Erythroblast (primary cell): Measurements from ENCODE around the gene SDR42E1.

Experiments
- GATA1 ChIP-seq: IDR thresholded peaks from 2 replicates; pipeline ENCODE4 v1.6.1; 2011; ENCODE audit warnings: low read depth, mild to moderate bottlenecking, control low read depth, low read length, moderate library complexity
- POLR2A ChIP-seq: IDR thresholded peaks from 2 replicates; pipeline ENCODE4 v1.6.1; 2011; ENCODE audit warnings: mild to moderate bottlenecking, low read length

GRCh38 chr16:82050506-82050905, 39.2 kb upstream of the SDR42E1 start:
- TF ChIP-seq POLR2A (no peak), GATA1 (no peak)
